ENCODE measurements around the gene ROBO4. TPM values are rescaled to one million over a fixed set of nuclear protein-coding genes. Genes with fewer than 3 reads are reported as not detected.

ROBO4 gene
- total RNA-seq (2012; rRNA removed) = 5.9 and 9.1 TPM in 2 replicates

DNA sequence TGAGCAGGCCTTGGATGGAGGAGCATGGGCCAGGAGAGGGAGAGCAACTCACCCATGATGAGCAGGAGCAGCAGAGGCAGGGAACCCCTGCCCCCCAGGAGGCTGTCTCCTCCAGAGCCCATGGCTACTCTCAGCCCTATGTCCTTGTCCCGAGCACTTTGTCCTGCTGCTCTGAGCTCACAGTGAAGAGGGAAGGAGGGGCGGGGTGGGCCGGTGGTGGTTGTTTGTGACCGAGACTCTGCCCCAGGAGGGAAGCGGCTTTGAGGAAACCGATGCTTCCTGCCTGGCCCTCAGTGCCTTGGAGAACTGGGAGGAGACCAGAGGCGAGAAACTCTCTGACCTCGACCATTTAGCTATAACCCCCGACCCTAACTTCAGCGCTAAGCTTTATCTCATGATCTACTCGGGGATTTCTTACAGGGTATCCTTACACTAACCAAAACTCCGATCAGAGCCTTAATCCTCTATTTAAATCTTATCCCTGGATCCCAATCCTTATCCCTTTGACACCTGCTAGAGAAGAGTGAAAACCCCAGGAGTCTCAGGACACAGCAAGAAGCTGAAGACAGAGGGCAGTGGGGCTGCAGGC, at the start of gene ROBO4:
Gene ROBO4 (minus strand): TSS at position 192 of the 589 bp plus-strand sequence. CDS start 70 bp downstream, at position 122.
- H3K36me3 ChIP-seq (ENCODE audit: insufficient read depth, low read length) = no peaks in the 10 kb centered on the region
- no peaks in the 10 kb centered on the region for H3K9me3 ChIP-seq (replicated peaks; ENCODE audit: low read length)
- peak within 1 kb of the TSS; percentile 74 for H3K4me2 ChIP-seq (ENCODE audit: low read length)
- no peaks in the 10 kb centered on the region for H3K27me3 ChIP-seq (ENCODE audit: control insufficient read depth, insufficient read depth, low read length)
- peak within 1 kb of the TSS; percentile 60 for H3K4me3 ChIP-seq (ENCODE audit: low read length)
- H3K4me1 ChIP-seq (ENCODE audit: control insufficient read depth, insufficient read depth, low read length) = peaks cover 62% of the 10 kb centered on the region
- peak within 1 kb of the TSS; percentile 76 for H3K9ac ChIP-seq (ENCODE audit: low read depth, low read length)

DNA sequence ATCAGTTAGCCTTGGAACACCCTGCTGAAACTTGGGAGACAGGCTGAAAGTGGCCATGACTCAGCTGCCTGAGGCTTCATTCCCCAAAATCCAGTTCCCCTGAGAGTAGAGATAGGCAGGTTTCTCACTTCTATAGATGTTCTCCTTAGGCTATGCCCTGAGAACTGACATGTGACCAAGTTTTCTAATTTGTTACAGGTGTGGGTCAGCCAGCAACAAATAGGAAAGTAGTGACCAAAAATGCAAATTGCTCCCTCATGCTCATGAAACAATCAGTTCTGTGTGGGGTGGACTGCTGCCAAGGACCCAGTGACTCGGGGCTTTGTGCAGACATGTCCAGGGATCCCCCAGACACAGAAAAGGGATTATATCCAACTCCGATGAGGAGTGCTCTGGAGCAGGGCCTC, 49.1 kb upstream of the ROBO4 start:
- no peak overlapping the region for H3K4me2 ChIP-seq (ENCODE audit: low read length)
- no peaks in the 10 kb centered on the region for H3K36me3 ChIP-seq (ENCODE audit: insufficient read depth, low read length)
- no peaks in the 10 kb centered on the region for H3K27me3 ChIP-seq (ENCODE audit: control insufficient read depth, insufficient read depth, low read length)
- no peaks in the 10 kb centered on the region for H3K4me1 ChIP-seq (ENCODE audit: control insufficient read depth, insufficient read depth, low read length)
- no peak overlapping the region for H3K4me3 ChIP-seq (ENCODE audit: low read length)
- no peaks in the 10 kb centered on the region for H3K9me3 ChIP-seq (replicated peaks; ENCODE audit: low read length)
- H3K9ac ChIP-seq (ENCODE audit: low read depth, low read length) = no peak overlapping the region

DNA sequence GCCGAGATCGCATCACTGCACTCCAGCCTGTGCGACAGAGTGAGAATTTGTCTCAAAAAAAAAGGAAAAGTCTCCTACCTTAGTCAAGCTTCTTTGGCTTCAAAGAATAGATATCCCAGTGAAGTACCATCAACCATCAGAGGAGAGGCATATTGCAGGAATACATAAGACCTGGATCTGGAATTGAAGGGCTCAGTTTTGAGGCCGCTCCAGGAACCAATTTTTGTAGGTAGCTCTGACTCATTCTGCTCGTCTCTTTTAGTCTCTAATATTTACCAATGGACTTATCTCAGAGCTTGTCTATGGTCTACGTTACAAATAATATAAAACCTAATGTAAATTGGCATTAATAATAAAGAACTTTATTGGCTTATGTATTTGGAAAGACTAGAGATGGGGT, 48.2 kb upstream of the ROBO4 start:
- no peak overlapping the region for H3K4me2 ChIP-seq (ENCODE audit: low read length)
- H3K4me3 ChIP-seq (ENCODE audit: low read length) = no peak overlapping the region
- H3K4me1 ChIP-seq (ENCODE audit: control insufficient read depth, insufficient read depth, low read length) = no peaks in the 10 kb centered on the region
- no peaks in the 10 kb centered on the region for H3K9me3 ChIP-seq (replicated peaks; ENCODE audit: low read length)
- H3K27me3 ChIP-seq (ENCODE audit: control insufficient read depth, insufficient read depth, low read length) = no peaks in the 10 kb centered on the region
- H3K9ac ChIP-seq (ENCODE audit: low read depth, low read length) = no peak overlapping the region
- H3K36me3 ChIP-seq (ENCODE audit: insufficient read depth, low read length) = no peaks in the 10 kb centered on the region

DNA sequence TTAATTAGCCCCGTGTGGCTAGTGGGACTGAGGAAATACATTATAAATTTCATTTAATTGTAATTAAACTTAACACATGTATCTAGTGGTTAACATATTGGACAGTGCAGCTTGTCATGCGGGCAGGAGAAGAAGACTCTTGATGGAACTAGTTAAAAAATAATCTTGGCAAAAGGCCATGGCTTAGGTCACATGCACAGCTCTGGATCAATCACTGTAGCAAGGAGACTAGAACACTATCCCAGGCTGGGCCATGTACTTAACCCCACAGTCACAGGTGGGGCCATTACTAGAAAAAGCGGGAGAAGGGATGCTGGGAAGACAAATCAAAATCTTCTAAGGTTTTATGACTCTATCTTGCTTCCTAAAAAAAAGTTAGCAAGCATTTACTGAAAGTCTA, 46.9 kb upstream of the ROBO4 start:
- Histone ChIP-seq H3K9me3 (replicated peaks; ENCODE audit: low read length) (no peaks in the 10 kb centered on the region), H3K4me2 (ENCODE audit: low read length) (no peak overlapping the region)

DNA sequence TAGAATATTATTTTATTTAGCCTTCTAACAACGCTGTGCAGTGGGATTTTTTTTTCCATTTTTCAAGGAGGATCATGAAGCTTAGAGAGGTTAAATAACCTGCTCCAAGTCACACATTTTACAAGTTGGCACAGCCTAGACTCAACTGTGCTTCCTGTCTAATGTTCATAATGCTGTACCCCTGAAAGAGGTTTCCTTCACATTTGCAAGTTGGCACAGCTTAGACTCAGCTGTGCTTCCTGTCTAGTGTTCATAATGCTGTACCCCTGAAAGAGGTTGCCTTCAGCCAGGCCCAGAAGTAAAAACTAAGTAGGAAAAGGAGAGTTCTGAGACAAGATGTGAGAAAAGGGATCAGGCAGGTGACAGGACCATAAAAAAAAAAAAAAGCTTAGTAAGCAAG, 46.1 kb upstream of the ROBO4 start:
- Histone ChIP-seq H3K9ac (ENCODE audit: low read depth, low read length) (no peak overlapping the region), H3K27me3 (ENCODE audit: control insufficient read depth, insufficient read depth, low read length) (no peaks in the 10 kb centered on the region), H3K36me3 (ENCODE audit: insufficient read depth, low read length) (no peaks in the 10 kb centered on the region), H3K4me2 (ENCODE audit: low read length) (no peak overlapping the region), H3K9me3 (replicated peaks; ENCODE audit: low read length) (no peaks in the 10 kb centered on the region), H3K4me1 (ENCODE audit: control insufficient read depth, insufficient read depth, low read length) (no peaks in the 10 kb centered on the region), H3K4me3 (ENCODE audit: low read length) (no peak overlapping the region)

More for the DNA sequence above, 46.9 kb upstream of the ROBO4 start:
- Histone ChIP-seq H3K36me3 (ENCODE audit: insufficient read depth, low read length) (no peaks in the 10 kb centered on the region), H3K9ac (ENCODE audit: low read depth, low read length) (no peak overlapping the region), H3K27me3 (ENCODE audit: control insufficient read depth, insufficient read depth, low read length) (no peaks in the 10 kb centered on the region), H3K4me1 (ENCODE audit: control insufficient read depth, insufficient read depth, low read length) (no peaks in the 10 kb centered on the region), H3K4me3 (ENCODE audit: low read length) (no peak overlapping the region)

DNA sequence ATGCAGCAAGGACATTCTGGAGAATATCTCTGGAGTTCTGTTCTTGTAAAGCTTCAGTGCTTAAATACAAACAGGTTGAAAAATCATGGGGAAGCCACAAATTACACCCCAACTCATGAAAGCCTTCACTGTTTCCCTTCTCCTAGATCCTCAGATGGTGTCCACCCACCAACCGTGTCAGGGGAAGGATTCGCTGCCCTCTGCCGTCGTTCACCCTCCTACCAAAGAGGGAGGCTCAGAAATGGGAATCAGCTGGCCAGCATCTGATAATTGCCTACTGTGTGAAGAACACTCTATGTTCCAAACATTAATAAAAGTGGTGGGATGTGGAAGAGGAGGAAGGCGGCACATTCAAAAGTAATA, 45.6 kb upstream of the ROBO4 start:
- Histone ChIP-seq H3K4me2 (ENCODE audit: low read length) (no peak overlapping the region), H3K4me1 (ENCODE audit: control insufficient read depth, insufficient read depth, low read length) (no peaks in the 10 kb centered on the region), H3K9ac (ENCODE audit: low read depth, low read length) (no peak overlapping the region), H3K9me3 (replicated peaks; ENCODE audit: low read length) (no peaks in the 10 kb centered on the region), H3K27me3 (ENCODE audit: control insufficient read depth, insufficient read depth, low read length) (no peaks in the 10 kb centered on the region), H3K36me3 (ENCODE audit: insufficient read depth, low read length) (no peaks in the 10 kb centered on the region), H3K4me3 (ENCODE audit: low read length) (no peak overlapping the region)

DNA sequence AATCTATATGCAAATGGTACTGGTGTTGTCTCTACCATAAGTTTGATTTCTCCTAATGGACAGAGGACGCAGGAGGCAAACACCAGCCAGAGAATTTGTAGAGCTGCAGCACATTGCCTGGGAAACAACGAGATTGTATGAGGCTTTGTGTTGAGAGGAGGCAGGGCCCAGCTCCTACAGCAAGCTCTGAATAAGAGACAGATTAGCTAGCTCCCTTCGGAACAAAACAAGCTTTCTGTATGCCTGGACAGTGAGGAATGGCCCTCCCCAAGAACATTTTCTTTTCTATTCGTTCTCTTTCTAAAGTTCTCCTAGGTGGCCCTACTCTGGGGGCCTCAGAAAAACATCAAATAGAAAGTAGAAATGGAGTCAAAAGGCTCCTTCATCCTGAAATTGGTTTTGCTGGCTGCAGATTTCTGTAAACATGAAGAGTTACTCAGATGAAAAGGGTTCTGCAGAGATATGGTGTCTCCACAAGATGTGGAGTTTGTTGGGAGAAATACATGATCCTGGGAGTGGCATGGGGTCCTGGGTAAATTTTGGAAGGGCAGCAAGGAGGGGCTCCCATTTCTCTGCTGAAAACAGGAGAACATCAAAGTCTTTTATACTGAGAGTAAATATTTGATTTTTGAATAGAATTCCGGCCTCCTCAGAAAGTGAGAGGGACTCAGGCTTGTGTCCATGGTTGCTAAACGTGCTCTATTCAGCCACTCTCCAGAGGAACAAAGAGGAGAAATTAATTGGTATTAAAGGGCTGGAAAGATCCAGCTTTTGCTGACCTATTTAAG, 45.0 kb upstream of the ROBO4 start:
- Histone ChIP-seq H3K36me3 (ENCODE audit: insufficient read depth, low read length) (no peaks in the 10 kb centered on the region), H3K4me2 (ENCODE audit: low read length) (no peak overlapping the region), H3K4me1 (ENCODE audit: control insufficient read depth, insufficient read depth, low read length) (no peaks in the 10 kb centered on the region), H3K9me3 (replicated peaks; ENCODE audit: low read length) (no peaks in the 10 kb centered on the region), H3K4me3 (ENCODE audit: low read length) (no peak overlapping the region), H3K9ac (ENCODE audit: low read depth, low read length) (no peak overlapping the region), H3K27me3 (ENCODE audit: control insufficient read depth, insufficient read depth, low read length) (no peaks in the 10 kb centered on the region)

DNA sequence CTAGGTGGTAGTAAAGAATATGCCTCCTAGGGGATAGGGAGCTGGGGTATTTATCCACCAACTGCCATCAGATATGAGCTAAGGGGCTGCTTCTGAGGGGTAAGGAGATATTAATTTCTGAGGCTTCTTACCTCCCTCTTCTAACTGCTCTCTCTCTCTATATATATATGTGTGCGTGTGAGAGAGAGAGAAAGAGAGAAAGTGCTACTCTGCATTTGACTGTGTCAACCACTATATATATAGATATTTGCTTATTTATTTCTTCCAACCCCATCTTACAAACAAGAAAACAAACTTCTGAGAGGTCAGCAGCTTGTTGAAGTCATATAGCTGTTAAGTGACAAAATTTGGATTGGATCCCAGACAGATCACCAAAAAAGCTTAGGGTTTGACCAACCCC, 44.0 kb upstream of the ROBO4 start:
- no peak overlapping the region for H3K9ac ChIP-seq (ENCODE audit: low read depth, low read length)
- no peaks in the 10 kb centered on the region for H3K27me3 ChIP-seq (ENCODE audit: control insufficient read depth, insufficient read depth, low read length)
- H3K9me3 ChIP-seq (replicated peaks; ENCODE audit: low read length) = no peaks in the 10 kb centered on the region
- H3K4me3 ChIP-seq (ENCODE audit: low read length) = no peak overlapping the region
- no peak overlapping the region for H3K4me2 ChIP-seq (ENCODE audit: low read length)
- H3K4me1 ChIP-seq (ENCODE audit: control insufficient read depth, insufficient read depth, low read length) = no peaks in the 10 kb centered on the region
- no peaks in the 10 kb centered on the region for H3K36me3 ChIP-seq (ENCODE audit: insufficient read depth, low read length)

DNA sequence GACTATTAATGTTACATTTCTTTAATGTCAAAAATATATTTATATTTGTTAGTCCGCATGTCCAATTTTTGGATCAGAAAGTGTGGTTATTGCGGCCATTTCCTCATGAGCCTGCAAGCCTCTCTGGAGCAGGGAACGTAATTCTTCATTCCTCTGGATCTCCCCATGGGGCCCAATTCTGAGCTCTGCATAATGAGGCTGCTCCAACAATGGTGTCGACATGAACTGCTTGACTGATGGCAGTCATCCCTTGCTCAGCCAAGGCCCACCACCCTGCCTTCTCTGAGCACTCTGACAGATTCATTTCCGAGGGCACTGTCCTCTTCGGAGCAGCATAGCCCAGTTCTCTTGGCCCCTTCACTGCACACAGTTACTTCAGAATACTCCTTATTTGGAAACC, 41.3 kb upstream of the ROBO4 start:
- H3K36me3 ChIP-seq (ENCODE audit: insufficient read depth, low read length) = no peaks in the 10 kb centered on the region
- no peaks in the 10 kb centered on the region for H3K27me3 ChIP-seq (ENCODE audit: control insufficient read depth, insufficient read depth, low read length)
- H3K4me2 ChIP-seq (ENCODE audit: low read length) = no peak overlapping the region
- no peaks in the 10 kb centered on the region for H3K9me3 ChIP-seq (replicated peaks; ENCODE audit: low read length)
- H3K4me3 ChIP-seq (ENCODE audit: low read length) = no peak overlapping the region
- no peak overlapping the region for H3K9ac ChIP-seq (ENCODE audit: low read depth, low read length)
- H3K4me1 ChIP-seq (ENCODE audit: control insufficient read depth, insufficient read depth, low read length) = peaks cover 18% of the 10 kb centered on the region

DNA sequence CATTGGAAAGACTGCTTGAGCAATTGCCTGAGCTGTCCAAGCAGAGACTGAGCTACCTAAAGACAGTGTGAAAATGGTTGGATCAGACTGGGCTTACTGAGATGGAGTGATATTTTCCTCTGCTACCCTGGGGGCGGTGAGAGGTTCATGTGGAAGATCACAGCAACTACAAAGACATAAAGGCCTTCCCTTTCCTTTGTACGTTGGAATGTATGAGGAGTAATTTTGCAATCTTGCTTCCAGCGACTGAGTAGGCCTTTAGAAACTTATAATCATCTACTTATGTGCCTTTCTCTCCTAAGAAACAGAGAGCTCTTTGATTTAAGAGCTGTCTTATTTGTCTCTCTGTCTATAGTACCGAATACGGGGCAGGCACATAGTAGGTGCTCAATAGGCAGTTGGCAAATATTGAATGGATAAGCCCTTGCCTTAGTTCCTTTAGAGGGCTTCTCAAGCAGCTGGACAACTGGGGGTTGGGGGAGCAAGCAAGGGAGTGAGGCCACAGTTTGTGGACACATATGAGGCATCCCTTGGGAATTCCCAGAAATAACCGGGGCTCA, 40.6 kb upstream of the ROBO4 start:
- peaks cover 22% of the 10 kb centered on the region for H3K4me1 ChIP-seq (ENCODE audit: control insufficient read depth, insufficient read depth, low read length)
- no peak overlapping the region for H3K9ac ChIP-seq (ENCODE audit: low read depth, low read length)
- no peak overlapping the region for H3K4me3 ChIP-seq (ENCODE audit: low read length)
- H3K36me3 ChIP-seq (ENCODE audit: insufficient read depth, low read length) = no peaks in the 10 kb centered on the region
- no peak overlapping the region for H3K4me2 ChIP-seq (ENCODE audit: low read length)
- H3K9me3 ChIP-seq (replicated peaks; ENCODE audit: low read length) = no peaks in the 10 kb centered on the region
- no peaks in the 10 kb centered on the region for H3K27me3 ChIP-seq (ENCODE audit: control insufficient read depth, insufficient read depth, low read length)

DNA sequence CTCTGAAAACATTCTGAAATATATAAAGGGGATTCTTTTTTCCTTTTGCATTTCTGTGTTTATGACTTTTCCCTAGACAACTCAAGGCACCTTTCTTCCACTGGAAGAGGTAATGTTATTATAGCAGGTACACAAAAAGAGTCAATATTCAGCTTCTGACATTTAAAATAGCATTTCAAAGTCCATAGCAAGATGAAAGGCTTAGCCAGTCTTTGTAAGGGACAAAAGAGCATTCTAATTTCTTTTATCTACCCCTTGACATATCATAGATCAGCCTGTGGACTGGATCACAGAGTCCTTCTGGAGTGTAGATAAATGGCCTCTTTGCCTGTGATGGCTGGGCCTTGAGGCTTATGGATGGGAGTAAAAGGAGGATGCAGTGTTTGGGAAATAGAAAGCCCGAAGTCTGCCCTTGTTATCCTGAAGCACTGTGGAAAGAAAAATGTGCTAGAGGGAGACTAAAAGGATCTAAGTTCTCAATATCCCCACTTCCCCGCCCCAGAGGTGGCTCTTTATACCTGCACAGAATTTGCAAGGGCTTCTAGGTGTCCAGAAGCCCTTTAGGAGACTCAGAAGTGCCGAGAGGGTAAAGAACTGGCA, 39.8 kb upstream of the ROBO4 start:
- H3K4me1 ChIP-seq (ENCODE audit: control insufficient read depth, insufficient read depth, low read length) = peaks cover 22% of the 10 kb centered on the region
- H3K9ac ChIP-seq (ENCODE audit: low read depth, low read length) = no peak overlapping the region

More for the DNA sequence above, 39.8 kb upstream of the ROBO4 start:
- H3K9me3 ChIP-seq (replicated peaks; ENCODE audit: low read length) = no peaks in the 10 kb centered on the region
- H3K36me3 ChIP-seq (ENCODE audit: insufficient read depth, low read length) = no peaks in the 10 kb centered on the region
- H3K4me2 ChIP-seq (ENCODE audit: low read length) = no peak overlapping the region
- no peak overlapping the region for H3K4me3 ChIP-seq (ENCODE audit: low read length)
- H3K27me3 ChIP-seq (ENCODE audit: control insufficient read depth, insufficient read depth, low read length) = no peaks in the 10 kb centered on the region

Measured in skeletal muscle satellite cell (primary cell).